Effector memory CD8-positive, alpha-beta T cell (primary cell): ENCODE data around the gene EEIG2.

Source experiments
- ATAC-seq: fragments of 150-1000 bp; cut with Tn5 transposase; replicated peaks from 2 replicates; pipeline ENCODE4 v1.10.0; 2021; ENCODE audit warnings: mild to moderate bottlenecking, moderate library complexity
- DNase-seq, 3 experiments: peaks; one replicate each; pipeline ENCODE4 v3.0.0; 2021
- H3K27ac Mint-ChIP-seq, 2 donors: one replicate each; pipeline ENCODE4 v1.8.0; 2022; ENCODE audit warnings: mild to moderate bottlenecking in 2 of 2, mixed read lengths in 2 of 2, moderate library complexity in 2 of 2
- H3K27me3 Mint-ChIP-seq, 2 donors: one replicate each; pipeline ENCODE4 v1.8.0; 2022; ENCODE audit warnings: mixed read lengths in 2 of 2
- H3K36me3 Mint-ChIP-seq: one replicate; pipeline ENCODE4 v1.8.0; 2022; ENCODE audit warnings: mild to moderate bottlenecking, moderate library complexity, mixed read lengths; ENCODE audit not compliant: insufficient read depth
- H3K4me1 Mint-ChIP-seq, 2 donors: one replicate each; pipeline ENCODE4 v1.8.0; 2022; ENCODE audit warnings: low read depth in 2 of 2, mixed read lengths in 2 of 2
- H3K4me3 Mint-ChIP-seq, 2 donors: one replicate each; pipeline ENCODE4 v1.8.0; 2022; ENCODE audit warnings: mild to moderate bottlenecking in 2 of 2, mixed read lengths in 2 of 2, moderate library complexity in 2 of 2
- H3K9me3 Mint-ChIP-seq, 2 donors: one replicate each; pipeline ENCODE4 v1.8.0; 2022; ENCODE audit warnings: mixed read lengths in 2 of 2

Gene EEIG2

DNA sequence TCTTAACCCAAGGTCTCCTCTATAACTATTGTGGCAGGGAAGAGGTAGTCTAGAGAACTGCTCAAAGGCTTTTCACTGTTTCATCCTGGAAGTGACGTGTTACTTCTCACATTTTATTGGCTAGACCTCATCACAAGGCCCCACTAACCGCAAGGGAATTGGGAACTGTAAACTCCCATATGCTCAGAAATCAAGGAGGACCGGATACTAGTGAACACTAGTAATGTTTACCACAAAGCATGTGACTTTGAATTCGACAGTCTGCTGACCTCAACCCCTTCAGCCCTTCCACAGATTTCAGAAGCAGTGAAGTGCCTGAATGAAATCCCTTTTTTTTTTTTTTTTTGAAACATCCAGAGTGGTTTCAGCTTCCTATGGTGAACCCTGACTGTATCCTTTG is 3.4 kb upstream of the EEIG2 start:
- H3K36me3 Mint-ChIP-seq, result peaks cover 9% of the 10 kb centered on the region
- H3K4me1 Mint-ChIP-seq, result peaks cover 10 to 12% of the 10 kb centered on the region in 2 donors
- DNase-seq, result no peak
- H3K27ac Mint-ChIP-seq, result no peak overlapping the region
- H3K4me3 Mint-ChIP-seq, result no peak overlapping the region
- H3K9me3 Mint-ChIP-seq, result no peaks in the 10 kb centered on the region
- no peak for ATAC-seq
- no peaks in the 10 kb centered on the region for H3K27me3 Mint-ChIP-seq

DNA sequence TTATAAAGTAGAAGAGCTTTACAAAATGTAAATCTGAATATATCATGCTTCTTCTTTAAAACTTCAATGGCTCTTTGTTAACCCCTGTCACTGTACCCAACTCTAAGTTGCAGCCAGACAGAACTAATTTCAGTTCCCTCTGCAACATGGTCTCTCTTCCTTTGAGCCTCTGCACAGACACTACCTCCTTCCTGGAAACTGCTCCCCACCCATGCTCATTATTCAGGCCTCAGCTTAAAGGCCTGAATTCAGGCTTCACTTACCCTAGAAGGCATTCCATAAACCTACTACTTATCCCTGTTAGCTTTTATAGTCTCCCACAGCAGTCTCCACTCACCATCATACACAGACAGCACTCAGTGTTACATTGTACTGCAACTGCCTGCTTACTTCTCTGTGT is 2.6 kb upstream of the EEIG2 start:
- H3K4me1 Mint-ChIP-seq, result peaks cover 10 to 12% of the 10 kb centered on the region in 2 donors
- H3K27me3 Mint-ChIP-seq, result no peaks in the 10 kb centered on the region
- no peaks in the 10 kb centered on the region for H3K9me3 Mint-ChIP-seq
- no peak for ATAC-seq
- H3K36me3 Mint-ChIP-seq, result peaks cover 9% of the 10 kb centered on the region
- no peak for DNase-seq
- no peak overlapping the region for H3K4me3 Mint-ChIP-seq
- H3K27ac Mint-ChIP-seq, result no peak overlapping the region

DNA sequence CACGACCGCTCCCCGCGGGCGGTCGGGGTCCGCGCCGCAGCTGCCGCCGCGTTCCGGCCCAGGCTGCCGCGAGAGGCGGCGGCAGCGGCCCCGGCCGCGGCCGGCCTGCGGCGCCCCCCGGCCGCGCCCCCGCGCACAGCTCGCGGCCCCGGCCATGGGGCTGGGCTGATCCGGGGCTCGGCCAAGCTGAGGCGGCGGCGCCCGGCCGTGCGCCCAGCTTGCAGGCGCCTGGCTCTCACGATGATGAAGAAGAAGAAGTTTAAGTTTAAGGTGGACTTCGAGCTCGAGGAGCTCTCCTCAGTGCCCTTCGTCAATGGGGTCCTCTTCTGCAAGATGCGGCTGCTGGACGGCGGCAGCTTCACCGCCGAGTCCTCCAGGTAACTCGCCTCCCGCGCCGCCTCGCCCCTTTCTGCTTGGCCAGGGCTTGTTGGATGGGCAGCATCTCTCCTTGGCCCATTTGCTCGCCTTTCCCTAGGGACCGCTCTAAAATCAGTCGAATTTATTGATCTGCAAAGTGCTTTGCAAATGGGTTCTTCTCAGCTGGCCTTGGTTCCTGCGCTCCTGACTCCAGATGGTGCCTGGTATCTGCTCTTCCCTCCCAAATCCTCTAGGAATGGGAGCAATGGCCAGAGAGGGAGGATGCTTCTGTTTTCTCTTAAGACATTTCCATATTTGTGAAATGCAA is 431 bp downstream of the EEIG2 start:
- peak overlapping the region; percentile 92 to 94 for H3K4me3 Mint-ChIP-seq
- H3K27ac Mint-ChIP-seq, result peak overlapping the region; percentile 90 to 96
- no peaks in the 10 kb centered on the region for H3K27me3 Mint-ChIP-seq
- peaks cover 9% of the 10 kb centered on the region for H3K36me3 Mint-ChIP-seq
- ATAC-seq (peak; percentile 23), DNase-seq (peak in 2 of 3 experiments; percentile 11 to 29)
- H3K9me3 Mint-ChIP-seq, result no peaks in the 10 kb centered on the region
- H3K4me1 Mint-ChIP-seq, result peaks cover 19 to 24% of the 10 kb centered on the region in 2 donors

DNA sequence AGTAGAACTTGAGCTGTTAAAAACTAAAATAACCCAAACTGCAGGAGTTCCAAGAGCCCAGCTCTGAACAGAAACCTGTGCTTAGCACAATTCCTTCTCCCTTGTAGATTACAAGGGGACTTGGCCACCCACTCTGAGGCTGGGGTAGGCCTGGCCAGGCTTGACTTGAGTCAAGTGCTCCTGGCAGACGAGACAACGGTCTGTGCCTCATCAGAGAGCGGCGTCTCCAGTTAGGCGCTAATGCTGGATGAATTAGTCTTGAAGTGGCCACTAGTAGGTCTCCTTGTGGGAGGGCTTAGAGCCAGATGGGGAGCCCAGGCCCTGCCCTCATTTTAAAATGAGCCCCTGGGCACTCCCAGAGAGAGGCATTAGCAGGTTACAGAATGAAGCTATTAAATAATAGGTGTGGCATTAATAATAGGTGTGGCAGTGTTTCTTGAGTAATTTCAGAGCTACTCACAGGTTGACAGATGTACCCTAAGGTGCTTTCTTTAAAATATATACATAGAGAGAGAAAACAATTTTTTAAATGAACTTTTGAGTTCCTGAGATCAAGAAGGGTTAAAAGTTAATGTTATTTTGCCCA is 1.1 kb downstream of the EEIG2 start:
- peak; percentile 30 to 54 (median 33) for DNase-seq
- Mint-ChIP-seq H3K4me1 (peaks cover 19 to 24% of the 10 kb centered on the region in 2 donors), H3K27ac (peak overlapping the region; percentile 90 to 96), H3K9me3 (no peaks in the 10 kb centered on the region), H3K27me3 (no peaks in the 10 kb centered on the region), H3K4me3 (peak overlapping the region; percentile 92 to 94), H3K36me3 (peaks cover 9% of the 10 kb centered on the region)
- peak; percentile 21 for ATAC-seq

DNA sequence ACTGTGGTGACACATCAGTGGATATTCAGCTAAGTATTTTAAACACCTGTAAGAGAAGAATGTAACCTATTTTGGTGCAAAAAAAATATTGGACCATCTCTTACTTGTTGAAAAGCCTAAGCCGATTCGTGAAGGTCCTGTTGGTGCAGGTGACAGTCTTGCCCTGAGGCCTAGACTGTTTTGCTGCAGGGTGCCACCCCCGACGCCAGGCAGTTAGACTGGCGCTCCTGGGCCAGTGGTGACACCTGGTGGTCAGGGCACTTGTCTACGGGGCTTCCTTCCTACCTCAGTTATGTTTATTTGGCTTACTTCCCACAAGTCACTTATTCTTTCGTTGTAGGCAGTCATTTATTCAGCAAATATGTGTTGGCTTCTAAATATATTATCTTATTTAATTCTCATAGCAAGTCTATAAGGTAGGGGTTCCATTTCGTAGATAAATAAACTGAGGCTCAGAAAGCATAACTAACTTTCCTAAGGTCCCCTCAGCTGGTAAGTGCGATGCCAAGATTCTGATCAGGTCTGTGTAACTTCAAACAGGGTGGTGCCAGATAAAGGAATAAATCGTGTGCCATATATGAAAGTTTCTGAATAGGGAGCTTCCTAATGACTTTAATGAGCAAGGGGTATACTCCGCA is 1.9 kb downstream of the EEIG2 start:
- ATAC-seq, result peak; percentile 66
- Mint-ChIP-seq H3K4me3 (peak overlapping the region; percentile 92 to 94), H3K27ac (peak overlapping the region in 1 of 2 donors; percentile 96), H3K27me3 (no peaks in the 10 kb centered on the region), H3K4me1 (peaks cover 19 to 24% of the 10 kb centered on the region in 2 donors), H3K36me3 (peaks cover 9% of the 10 kb centered on the region), H3K9me3 (no peaks in the 10 kb centered on the region)
- peak; percentile 80 to 81 (median 81) for DNase-seq

DNA sequence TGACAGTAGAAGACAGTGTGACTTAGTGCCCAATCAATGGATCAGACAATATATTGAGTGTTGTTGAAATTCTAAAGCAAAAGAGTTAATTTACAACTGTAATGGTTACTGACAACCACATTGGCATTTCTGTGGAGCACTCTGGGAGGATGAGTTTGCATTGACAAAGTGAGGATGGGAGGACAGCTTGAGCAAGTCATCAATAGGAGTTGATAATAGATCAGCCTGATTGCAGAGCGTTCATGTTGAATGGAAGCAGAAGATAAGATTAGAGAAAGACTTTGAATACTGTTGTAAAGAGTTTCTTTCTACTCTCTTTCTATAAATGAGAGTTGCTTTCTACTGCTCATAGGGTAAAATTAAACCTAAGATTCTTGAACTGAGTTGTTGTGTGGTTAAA is 3.9 kb downstream of the EEIG2 start:
- H3K27me3 Mint-ChIP-seq, result no peaks in the 10 kb centered on the region
- no peak overlapping the region for H3K4me3 Mint-ChIP-seq
- H3K4me1 Mint-ChIP-seq, result peaks cover 19 to 24% of the 10 kb centered on the region in 2 donors
- H3K36me3 Mint-ChIP-seq, result peaks cover 9% of the 10 kb centered on the region
- no peak overlapping the region for H3K27ac Mint-ChIP-seq
- DNase-seq (no peak), ATAC-seq (no peak)
- no peaks in the 10 kb centered on the region for H3K9me3 Mint-ChIP-seq

DNA sequence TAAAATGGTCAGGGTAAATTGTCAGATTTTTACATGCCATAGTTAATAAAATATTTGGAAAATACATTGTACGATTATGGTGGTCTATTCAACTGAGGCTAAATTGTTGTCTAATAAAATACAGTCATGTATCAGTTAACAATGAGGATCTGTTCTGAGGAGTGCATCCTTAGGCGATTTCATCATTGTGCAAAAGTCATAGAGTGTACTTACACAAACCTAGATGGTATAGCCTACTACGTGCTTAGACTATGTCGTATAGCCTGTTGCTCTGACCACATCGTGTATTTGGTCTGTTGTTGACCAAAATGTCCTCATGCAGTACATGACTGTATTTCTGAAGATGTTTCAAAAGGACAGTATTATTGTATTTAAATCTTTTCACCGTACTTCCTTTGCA is 5.2 kb downstream of the EEIG2 start:
- DNase-seq (no peak), ATAC-seq (no peak)
- Mint-ChIP-seq H3K4me3 (no peak overlapping the region), H3K27ac (no peak overlapping the region), H3K36me3 (peaks cover 9% of the 10 kb centered on the region), H3K27me3 (no peaks in the 10 kb centered on the region), H3K4me1 (peaks cover 16 to 20% of the 10 kb centered on the region in 2 donors), H3K9me3 (no peaks in the 10 kb centered on the region)

DNA sequence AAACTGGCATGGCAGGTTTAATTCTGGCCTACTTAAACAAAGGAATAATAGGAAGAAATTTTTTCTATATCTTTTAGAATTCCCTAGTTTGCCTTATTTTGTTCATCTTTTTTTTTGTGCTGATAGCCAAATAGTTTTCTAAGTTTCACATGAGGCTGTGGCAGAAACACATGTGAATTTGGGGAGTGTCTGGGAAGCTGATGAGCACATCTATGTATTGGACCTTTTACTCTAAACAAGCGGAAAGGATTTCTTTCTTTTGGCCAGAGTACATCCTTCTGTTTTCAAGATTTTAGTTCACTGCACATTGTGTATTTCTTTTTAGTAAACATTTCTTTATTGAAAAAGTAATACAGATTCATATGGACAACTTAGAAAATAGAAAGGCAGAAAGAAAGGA is 5.6 kb downstream of the EEIG2 start:
- H3K27ac Mint-ChIP-seq, result no peak overlapping the region
- peaks cover 7% of the 10 kb centered on the region for H3K36me3 Mint-ChIP-seq
- H3K4me3 Mint-ChIP-seq, result no peak overlapping the region
- H3K4me1 Mint-ChIP-seq, result peaks cover 15 to 18% of the 10 kb centered on the region in 2 donors
- DNase-seq (no peak), ATAC-seq (no peak)
- no peaks in the 10 kb centered on the region for H3K9me3 Mint-ChIP-seq
- no peaks in the 10 kb centered on the region for H3K27me3 Mint-ChIP-seq

DNA sequence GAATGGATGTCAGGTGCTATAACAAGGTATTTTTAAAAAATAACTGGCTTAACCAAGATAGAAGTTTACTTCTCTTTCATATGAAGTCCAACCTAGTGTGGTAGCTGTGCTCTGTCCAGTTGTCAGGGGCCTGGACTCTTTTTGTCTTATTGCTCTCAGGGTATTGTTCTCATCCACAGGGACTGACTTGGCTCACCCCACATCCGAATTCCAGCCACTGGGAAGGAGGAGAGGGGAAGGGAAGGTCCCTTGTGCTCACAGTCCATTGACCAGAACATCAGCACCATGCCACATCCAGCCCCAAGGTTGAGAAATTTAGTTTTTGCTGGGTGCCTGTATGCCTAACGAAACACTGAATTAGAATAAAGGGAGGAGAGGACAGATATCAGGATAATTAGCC is 8.7 kb downstream of the EEIG2 start:
- Mint-ChIP-seq H3K36me3 (no peaks in the 10 kb centered on the region), H3K4me3 (no peak overlapping the region), H3K27ac (peak overlapping the region; percentile 19 to 36), H3K4me1 (peaks cover 8 to 13% of the 10 kb centered on the region in 2 donors), H3K9me3 (no peaks in the 10 kb centered on the region), H3K27me3 (no peaks in the 10 kb centered on the region)
- DNase-seq (no peak), ATAC-seq (no peak)

DNA sequence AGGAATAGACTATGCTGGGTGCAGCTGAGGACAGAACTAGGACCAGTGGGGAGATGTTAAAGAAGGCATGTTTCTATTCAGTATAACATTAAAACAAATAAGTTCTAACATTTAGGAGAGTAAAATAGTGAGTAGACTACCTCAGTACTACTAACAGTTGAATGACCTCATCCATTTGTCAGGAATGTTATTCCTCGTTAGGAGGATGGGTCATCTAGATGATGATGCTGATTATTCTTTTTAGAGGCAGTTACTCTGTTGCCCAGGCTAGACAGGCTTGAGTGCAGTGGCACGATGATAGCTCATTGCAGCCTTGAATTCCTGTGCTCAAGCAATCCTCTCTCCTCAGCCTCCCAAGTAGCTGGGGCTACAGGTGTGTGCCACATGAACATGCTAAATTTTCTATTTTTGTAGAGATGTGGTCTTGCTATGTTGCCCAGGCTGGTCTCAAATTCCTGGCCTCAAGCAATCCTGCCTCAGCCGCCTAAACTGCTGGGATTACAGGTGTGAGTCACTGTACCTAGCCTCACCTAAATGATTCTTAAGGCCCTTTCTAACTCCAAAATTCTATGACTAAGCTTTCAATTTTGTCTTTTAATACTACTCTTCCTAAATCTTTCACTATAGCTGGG is 9.3 kb downstream of the EEIG2 start:
- DNase-seq, result no peak
- H3K36me3 Mint-ChIP-seq, result no peaks in the 10 kb centered on the region

DNA sequence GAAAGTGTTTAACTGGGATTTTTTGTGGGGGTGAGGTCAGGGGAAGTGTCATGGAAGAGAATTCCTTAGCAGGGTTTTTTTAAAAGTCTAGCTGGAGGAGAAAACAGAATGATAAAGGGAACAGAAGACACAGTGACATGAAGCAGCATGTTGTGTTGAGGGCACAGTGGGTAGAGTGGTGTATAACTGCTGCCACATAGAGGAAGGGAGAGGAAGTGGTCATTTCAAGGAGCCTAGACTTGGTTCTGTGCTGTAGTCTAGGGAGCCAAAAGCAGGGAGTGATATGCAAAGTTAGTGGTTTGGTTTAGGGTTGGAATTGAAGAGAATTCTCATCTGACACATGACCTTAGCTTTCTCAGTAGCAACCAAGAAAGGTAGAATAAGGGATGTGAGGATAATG is 10.2 kb downstream of the EEIG2 start:
- no peak overlapping the region for H3K27ac Mint-ChIP-seq
- peak in 1 of 3 experiments; percentile 26 for DNase-seq
- H3K9me3 Mint-ChIP-seq, result no peaks in the 10 kb centered on the region
- no peaks in the 10 kb centered on the region for H3K27me3 Mint-ChIP-seq
- no peak overlapping the region for H3K4me3 Mint-ChIP-seq
- H3K36me3 Mint-ChIP-seq, result peaks cover 2% of the 10 kb centered on the region
- H3K4me1 Mint-ChIP-seq, result peaks cover 0 to 4% of the 10 kb centered on the region in 2 donors
- peak; percentile 100 for ATAC-seq

More for the DNA sequence above, 9.3 kb downstream of the EEIG2 start:
- no peak overlapping the region for H3K4me3 Mint-ChIP-seq
- no peak for ATAC-seq
- no peaks in the 10 kb centered on the region for H3K9me3 Mint-ChIP-seq
- peak overlapping the region; percentile 19 to 36 for H3K27ac Mint-ChIP-seq
- H3K4me1 Mint-ChIP-seq, result peaks cover 1 to 8% of the 10 kb centered on the region in 2 donors
- no peaks in the 10 kb centered on the region for H3K27me3 Mint-ChIP-seq

DNA sequence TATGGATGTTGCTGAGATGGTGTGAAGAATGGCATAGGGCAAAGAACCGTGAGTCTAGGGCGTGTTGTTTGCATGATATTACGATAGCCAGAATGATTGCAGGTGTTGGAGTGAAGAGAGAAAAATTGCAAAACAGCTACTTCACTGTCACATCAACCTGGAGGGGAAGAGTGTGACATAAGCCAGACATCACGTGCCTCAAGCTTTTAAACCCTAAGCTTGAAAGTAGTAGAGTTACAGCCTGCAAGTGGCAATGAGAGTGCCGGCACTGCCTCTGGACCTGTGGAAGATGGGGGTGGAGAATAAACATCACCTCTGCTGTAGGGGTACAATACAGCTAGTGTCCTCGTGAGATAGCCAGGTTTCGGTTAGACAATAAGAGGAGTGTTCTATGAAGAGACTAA is 11.1 kb downstream of the EEIG2 start:
- H3K27me3 Mint-ChIP-seq, result no peaks in the 10 kb centered on the region
- no peaks in the 10 kb centered on the region for H3K9me3 Mint-ChIP-seq
- H3K36me3 Mint-ChIP-seq, result peaks cover 2% of the 10 kb centered on the region
- no peak overlapping the region for H3K27ac Mint-ChIP-seq
- ATAC-seq (no peak), DNase-seq (no peak)
- H3K4me1 Mint-ChIP-seq, result peaks cover 0 to 11% of the 10 kb centered on the region in 2 donors
- no peak overlapping the region for H3K4me3 Mint-ChIP-seq

DNA sequence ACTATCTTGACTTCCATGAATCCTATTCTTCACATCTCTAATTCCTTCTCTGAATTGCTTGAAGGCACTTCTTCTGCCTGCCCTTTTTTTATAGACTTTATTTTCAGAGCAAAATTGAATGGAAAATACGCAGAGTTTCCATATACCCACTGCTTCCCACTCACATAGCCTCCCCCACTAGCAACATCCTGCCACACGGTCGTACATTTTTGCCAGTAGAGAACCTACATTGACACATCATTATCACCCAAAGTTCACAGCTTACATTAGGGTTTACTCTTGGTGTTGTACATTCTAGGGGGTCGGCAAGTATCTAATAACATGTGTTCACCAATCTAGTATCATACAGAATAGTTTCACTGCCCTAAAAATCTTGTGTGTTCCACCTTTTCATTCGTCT is 12.3 kb downstream of the EEIG2 start:
- Mint-ChIP-seq H3K27ac (no peak overlapping the region), H3K9me3 (no peaks in the 10 kb centered on the region), H3K36me3 (peaks cover 2% of the 10 kb centered on the region), H3K4me1 (peaks cover 0 to 11% of the 10 kb centered on the region in 2 donors), H3K27me3 (no peaks in the 10 kb centered on the region), H3K4me3 (no peak overlapping the region)
- ATAC-seq, result no peak
- DNase-seq, result no peak
